GM12872 (cell line): ENCODE measurements around the gene RNASEL.
A peak's percentile ranks its signal among the peaks of the same experiment; 100 is the strongest.

ENCODE experiments used
- TF ChIP-seq, protein P1 (sequence below): IDR thresholded peaks from 3 replicates; pipeline ENCODE4 v1.5.1; 2011; ENCODE audit warnings: low read depth, mild to moderate bottlenecking, low read length, moderate library complexity; ENCODE audit not compliant: insufficient read depth

The RNASEL gene

DNA sequence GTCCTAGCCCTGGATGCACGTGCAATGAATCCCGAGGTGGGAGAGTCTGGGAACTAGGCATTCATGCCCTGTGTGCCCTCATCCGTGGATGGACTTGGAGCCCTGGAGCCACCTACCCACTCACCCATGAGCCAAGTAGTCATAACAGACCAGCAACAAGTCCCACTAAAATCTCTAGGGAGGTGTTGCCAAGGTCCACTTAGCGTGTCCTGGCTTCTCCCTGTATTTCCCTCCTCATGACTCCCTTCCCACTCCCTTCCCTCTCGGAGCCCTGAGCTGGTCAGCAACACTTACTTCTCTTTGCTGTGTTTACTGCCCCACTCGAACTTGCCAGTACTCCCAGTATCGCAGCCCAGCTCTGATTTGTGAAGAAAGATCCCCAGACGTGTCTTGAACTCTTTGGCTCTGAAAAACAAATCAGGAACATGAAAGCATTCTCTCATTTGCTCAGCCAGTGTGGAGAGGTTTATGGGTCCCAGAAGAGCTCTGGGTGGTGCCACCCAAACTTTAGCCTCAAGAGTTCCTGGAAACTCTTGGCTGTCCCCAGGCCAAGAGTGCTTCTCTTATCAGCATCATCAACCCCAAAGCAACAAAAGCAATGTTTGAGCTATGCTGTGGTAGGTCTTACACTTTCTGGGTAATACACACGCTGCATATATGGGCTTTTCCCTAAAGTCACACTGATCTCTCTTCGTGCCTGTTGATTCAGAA is 14.0 kb upstream of the RNASEL start:
- TF ChIP-seq, protein P1, sequence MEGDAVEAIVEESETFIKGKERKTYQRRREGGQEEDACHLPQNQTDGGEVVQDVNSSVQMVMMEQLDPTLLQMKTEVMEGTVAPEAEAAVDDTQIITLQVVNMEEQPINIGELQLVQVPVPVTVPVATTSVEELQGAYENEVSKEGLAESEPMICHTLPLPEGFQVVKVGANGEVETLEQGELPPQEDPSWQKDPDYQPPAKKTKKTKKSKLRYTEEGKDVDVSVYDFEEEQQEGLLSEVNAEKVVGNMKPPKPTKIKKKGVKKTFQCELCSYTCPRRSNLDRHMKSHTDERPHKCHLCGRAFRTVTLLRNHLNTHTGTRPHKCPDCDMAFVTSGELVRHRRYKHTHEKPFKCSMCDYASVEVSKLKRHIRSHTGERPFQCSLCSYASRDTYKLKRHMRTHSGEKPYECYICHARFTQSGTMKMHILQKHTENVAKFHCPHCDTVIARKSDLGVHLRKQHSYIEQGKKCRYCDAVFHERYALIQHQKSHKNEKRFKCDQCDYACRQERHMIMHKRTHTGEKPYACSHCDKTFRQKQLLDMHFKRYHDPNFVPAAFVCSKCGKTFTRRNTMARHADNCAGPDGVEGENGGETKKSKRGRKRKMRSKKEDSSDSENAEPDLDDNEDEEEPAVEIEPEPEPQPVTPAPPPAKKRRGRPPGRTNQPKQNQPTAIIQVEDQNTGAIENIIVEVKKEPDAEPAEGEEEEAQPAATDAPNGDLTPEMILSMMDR, result no peak

- TF ChIP-seq, protein P1, result no peak
Measured at GRCh38 chr1:182601913-182602312, 12.9 kb upstream of the RNASEL start.

DNA sequence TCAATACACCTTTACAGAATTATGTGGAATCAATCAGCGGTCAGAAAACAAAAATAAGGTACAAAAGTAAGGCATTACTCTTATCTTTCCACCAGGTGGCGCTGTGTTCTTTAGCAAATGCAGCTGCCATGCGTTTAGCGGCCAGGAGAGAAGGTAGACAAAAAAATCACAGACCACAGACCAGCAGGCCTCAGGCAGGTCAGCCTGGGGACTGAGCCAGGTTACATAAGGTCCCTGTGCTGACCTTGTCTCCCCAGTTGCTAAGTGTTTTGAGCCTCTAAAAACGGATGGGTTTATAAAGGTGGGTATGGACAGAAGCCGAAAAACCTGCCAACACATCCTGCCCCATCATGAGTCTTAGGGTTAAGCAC is 12.3 kb upstream of the RNASEL start:
- TF ChIP-seq, protein P1, result peak; percentile 70

DNA sequence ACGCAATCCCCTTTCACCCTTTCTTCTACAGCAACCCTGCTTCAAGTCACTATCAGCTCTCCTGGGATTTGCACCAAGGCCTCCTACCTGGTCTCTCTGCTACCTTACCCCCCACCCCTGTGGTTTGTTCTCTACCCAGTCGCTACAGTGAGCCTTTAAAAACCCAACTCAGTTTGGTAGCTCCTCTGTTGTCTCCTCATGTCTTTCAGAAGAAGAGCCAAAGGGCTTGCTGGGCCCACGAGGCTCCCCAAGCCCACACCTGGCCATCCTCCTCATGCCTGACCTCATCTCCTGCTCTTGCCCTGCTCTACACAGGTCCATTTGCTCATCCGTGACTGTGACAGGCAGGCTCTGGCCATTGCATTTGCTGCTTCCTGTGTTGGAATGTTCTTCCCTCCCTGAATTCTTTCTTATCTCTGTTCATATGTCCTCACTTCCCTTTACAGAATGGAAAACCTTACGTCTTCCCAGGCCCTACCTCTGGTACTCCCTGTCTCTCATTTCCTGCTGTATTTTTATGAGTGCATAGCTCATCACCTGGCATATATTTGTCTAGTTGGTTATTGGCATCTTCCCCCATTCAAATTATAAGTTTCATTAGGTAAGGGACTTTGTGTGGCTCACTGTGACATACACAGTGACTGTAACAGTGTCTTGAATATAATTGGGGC is 11.8 kb upstream of the RNASEL start:
- TF ChIP-seq, protein P1, result no peak

DNA sequence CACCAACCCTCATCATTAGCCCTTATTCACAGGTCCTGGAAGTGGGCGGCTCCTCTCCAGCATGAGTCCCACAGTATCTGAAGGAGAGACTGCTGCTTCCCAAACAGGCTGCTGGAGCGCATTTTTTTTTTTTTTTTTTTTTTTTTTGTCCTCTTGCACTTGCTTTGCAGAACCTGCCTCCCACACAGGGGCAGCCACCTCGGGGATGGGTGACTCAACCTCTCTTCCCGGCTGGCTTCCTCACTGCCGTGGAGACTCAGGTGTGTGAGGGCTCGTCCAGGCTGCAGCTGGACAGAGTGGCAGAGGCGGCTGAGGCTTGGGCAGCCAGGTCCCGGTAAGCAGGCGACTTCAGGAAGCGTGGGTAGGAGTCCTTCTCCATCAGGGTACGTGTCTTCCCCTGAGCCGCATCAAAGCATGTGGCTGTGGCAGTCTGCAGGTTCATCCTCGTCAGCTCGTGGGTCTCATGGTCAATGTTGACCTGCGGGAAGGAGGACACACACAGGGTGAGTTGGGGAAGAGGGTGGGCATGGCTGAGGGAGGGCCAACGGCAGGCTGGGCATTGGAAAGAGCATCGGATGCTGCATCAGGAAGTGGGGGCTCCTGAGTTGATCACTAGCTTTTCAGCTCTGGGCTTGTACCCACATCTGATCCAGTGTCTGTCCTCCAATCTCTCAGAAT is 11.1 kb upstream of the RNASEL start:
- TF ChIP-seq, protein P1, result no peak

- TF ChIP-seq, protein P1, result peak; percentile 73
Measured at GRCh38 chr1:182599339-182599738, 10.3 kb upstream of the RNASEL start.

DNA sequence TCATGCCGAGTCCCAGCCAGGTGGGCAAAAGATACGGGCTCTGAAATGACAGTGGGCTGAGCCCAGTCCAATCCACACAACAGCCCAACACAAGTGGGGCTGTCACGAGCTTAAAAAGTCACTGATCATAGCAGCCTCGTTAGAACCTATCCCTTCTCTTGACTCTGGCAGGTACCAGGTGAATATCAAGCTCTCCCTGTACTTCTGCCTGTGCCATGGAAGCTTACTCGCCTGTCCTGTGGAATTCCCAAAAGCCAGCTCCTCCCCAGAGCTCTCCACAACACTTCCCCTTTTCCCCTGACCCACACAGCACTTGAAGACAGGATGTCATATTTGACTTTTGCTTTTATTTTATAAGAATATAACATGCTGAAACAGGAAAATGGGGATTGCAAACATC is 9.2 kb upstream of the RNASEL start:
- TF ChIP-seq, protein P1, result no peak
